IPS-18c (cell line): ENCODE measurements around the gene FIGNL2.

Experiments
- H3K4me3 ChIP-seq: 2 replicates; pipeline ENCODE4 v1.7.0; 2013; ENCODE audit warnings: low read depth, mild to moderate bottlenecking, low read length, moderate library complexity; ENCODE audit not compliant: insufficient read depth
- H3K9me3 ChIP-seq: one replicate; pipeline ENCODE4 v1.6.1; 2013; ENCODE audit warnings: mild to moderate bottlenecking, low read length, moderate library complexity; ENCODE audit not compliant: control insufficient read depth, insufficient read depth

FIGNL2 gene

DNA sequence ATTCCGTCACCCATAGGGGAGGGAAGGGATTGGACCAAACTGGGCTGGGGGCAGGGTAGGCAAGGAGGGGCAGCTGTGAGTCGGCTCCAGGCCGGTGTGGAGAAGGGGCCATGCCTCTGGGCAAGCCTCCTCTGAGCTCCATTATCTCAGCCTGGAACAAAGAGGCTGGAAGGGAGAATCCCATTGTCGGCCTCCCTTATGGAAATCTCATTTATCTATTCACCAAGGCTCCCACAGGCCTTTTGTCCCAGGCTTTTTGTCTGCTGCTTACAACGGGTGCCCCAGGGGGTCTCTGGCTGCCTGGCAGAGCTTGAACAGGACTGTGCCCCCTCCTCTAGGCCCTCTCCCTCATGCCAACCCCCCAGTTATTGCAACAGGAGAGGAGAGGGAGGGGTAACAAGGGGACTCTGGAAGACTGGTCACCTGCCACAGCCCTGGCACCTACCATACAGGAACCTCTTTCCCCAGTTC is 19.5 kb downstream of the FIGNL2 start:
- Histone ChIP-seq H3K4me3 (no peak overlapping the region), H3K9me3 (no peaks in the 10 kb centered on the region)

DNA sequence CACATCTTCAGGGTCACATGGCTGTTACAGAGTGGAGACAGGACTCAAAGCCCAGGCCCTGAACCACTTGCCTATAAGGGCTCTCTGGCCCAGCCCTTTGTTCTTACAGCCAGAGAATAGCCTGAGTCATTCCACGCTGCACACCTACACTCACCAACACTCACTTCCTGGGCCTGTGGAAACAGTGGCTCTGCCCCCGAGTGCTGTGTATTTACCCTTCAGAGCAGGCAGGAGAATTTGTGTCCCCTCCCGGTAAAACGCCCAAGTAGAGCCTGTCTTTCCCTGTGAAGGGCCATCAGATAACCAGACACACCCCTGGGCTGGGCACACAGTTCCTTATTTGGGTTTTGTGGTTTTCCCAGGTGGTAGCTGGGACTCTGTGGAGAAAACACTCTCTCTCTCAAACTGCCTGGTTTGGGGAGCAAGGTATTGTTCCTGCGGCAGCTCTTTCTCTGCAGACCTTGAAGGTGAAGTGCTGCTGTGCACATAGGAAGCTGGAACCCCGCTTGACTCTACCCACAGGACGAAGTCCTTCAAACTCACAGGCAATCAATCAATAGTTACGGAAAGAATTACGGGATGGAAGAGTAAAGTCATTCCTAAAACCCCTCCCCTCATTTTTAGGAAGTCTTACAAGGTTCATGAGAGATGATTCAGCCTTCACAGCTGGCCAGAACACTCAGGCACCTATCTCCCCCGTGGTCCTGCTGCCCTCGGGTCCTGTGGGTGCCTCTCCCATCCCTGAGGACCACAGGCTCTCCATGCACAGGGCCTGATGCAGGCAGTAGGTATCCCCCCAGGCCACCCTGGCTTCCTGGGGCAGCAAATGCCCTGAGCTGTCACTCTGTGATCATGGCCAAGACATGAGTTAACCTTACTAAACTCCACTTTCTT is 20.3 kb downstream of the FIGNL2 start:
- H3K9me3 ChIP-seq: no peaks in the 10 kb centered on the region
- H3K4me3 ChIP-seq: peak overlapping the region; percentile 31; the same call in 1 of the 2 replicates

DNA sequence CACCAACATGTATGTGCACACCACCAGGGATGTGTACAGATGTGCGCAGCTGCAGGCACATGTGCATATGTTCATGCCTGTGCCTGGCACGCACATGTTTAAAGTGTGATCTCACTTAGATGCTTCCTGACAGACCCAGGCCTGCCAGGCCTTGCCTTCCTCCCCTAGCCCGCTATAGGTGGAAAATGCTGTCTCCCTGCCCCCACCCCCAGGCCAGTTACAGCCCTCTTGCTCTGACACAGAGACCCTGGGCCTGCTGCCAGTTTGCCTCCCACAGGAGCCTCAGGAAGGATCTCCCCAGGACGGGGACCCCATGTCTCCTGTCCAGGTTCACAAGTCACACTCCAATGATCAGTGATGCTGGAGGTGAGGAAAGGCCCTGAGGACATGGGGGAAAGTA is 21.6 kb downstream of the FIGNL2 start:
- H3K4me3 ChIP-seq: no peak overlapping the region
- no peaks in the 10 kb centered on the region for H3K9me3 ChIP-seq

DNA sequence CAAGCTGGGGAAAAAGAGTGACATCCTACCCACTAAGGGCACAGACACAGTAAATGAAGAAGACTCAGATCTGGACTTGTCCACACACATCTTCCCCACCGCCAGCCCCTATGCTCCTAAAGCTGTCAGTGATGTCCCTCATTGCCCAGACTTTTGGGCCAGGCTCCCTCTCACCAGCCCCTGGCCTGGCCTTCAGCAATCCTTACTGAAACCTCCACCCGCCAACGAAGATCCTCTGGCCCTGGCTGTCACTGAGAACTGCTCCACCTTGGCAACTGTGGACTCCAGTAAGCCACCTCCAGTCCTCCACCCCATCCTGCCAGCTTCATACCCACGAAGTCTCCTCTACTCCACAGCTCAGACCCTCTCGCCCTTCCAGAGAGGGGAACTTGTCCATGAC is 23.3 kb downstream of the FIGNL2 start:
- H3K4me3 ChIP-seq: no peak overlapping the region
- no peaks in the 10 kb centered on the region for H3K9me3 ChIP-seq

DNA sequence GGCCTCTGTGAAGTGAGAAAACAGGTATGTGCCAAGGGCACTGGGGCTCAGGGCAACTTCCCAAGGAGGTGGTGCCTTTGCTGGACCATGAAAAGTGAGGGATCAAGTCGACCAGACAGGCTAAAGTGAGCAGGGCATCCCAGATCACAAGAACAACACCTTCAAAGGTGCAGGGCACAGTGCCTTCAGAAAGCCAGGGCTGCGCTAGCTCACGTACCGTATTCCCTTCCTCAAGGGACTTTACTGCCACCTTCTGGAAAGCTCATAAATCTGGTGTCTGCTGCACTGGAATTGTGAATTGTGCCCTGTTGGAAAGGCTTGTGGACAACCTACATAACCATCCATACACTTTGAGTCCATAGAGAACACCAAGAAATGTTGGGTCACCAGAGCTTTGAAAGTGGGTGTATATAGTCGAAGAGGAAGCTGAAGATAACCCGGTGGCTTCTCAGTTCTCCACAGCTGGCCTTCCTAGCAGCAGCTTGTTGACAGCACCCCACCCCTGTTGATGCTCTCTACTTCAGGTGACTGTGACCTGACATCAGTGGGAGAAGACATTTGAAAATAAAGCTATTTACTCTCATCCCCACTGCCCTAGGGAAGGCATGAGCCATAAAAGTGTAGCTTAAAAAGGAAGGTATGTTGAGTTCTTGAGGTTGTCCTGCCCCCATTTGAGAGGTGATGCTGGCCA is 24.5 kb downstream of the FIGNL2 start:
- H3K9me3 ChIP-seq: no peaks in the 10 kb centered on the region
- H3K4me3 ChIP-seq: no peak overlapping the region

DNA sequence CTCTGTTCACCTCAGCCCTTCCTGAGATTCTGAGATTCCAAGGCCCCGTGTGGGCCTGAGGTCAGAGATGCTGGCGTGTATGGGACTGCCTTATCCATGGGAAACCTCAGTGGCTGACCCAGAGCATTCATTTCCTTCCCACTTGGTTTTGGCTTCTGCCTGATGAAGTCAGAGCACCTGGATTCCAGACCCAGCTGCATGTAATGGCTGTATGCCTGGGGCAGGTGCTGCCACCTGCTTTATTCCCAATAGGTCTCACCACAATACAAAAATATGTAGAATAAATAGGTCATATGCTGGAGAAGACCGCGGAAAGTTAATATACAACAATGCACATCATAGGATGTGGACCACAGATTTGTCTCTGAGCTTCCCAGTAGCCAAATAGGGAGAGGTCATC is 25.6 kb downstream of the FIGNL2 start:
- Histone ChIP-seq H3K9me3 (no peaks in the 10 kb centered on the region), H3K4me3 (no peak overlapping the region)

DNA sequence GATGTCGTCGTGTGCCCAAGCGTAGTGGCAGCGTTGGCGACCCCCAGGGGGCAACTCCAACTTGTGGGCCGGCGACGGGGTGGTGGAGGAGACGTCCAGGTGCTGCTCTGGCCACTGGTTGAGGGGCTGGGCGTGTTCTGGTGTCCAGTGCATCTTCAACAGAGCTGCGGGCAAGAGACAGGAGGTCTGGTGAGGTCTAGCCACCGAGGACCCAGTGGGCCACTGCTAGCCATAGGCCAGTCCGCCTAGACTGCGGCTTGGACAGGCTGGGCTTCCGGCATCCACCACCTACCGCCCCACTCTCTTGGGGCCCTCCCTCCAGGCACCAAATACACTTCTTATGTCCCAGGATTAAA is 26.3 kb downstream of the FIGNL2 start:
- Histone ChIP-seq H3K4me3 (no peak overlapping the region), H3K9me3 (no peaks in the 10 kb centered on the region)

DNA sequence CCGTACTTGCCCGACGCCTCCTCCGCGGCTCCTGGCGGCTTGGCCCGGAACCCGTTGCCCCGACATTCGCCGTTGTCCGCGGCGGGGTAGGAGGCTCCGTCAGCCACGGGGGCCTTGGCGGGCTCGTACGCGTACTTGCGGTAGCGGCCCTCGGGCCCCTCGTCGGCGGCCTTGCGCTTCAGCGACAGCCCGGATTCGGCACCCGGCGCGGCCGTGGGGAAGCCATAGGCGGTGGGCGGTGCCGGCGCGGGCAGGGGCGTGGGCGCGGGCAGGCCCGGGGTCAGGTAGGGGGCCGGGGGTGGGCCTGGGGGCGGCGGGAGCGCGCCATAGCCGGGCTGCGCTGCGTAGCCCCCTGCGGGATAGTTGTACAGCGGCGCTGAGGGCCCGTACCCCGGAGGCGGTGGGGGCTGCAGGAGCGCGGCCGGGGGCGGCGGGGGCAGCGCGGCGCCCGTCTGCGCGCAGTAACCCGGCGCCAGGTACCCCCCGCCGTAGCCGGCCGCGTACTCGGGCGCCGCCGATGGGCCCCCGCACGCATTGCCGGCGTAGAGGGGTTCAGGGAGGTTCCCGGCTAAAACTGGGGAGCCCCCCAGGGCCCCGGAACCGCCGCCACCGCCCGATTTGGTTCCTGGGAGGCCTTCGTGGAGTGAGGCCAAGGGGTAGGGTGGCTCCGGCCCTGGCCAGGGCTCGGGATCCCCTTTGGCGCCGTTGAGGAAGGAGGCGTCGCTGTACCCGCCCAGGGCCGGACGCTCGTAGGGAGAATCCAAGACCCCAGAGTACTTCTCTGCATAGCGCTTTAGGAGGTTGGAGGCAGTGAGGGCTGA is 26.9 kb downstream of the FIGNL2 start:
- H3K9me3 ChIP-seq: no peaks in the 10 kb centered on the region
- H3K4me3 ChIP-seq: peak overlapping the region; percentile 70

DNA sequence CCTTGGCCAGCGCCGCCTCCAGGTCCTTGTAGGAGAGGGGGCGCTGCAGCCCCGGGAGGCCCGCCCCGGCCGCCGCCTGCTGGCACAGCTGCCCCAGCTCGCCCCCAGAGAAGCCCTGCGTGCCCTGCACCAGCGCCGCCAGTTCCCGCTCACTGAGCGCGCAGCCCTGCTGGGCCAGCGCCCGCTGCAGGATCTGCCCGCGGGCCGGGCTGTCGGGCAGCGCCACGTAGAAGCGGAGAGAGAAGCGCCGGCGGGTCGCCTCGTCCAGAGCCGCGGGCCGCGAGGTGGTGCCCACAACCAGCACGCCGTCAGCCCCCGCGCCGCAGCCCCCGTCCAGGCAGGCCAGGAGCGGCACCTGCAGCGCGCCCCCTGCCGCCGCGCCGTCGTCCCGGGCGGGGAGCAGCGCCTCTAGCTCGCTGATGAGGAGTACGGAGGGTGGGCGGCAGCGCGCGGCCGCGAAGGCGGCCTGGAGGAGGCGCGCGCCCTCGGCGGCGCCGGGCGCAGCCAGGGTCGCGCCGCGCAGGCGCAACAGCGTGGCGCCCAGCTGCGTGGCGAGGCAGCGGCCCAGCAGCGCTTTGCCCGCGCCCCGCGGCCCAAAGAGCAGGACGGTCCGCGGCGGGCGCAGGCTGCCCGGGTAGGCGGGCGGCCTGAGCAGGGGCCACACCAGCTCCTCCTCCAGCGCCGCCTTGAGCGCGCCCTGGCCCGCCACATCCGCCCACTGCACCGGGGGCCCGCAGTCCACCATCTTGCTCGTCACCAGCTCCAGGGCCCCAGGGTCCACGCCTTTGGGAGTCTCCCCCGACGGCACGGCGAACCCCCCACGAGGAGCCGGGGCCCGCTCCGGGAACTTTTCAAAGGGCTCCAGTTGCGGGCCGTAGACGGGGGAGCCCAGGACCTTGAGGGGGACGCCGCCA is 27.7 kb downstream of the FIGNL2 start:
- Histone ChIP-seq H3K4me3 (peak overlapping the region; percentile 70), H3K9me3 (no peaks in the 10 kb centered on the region)

DNA sequence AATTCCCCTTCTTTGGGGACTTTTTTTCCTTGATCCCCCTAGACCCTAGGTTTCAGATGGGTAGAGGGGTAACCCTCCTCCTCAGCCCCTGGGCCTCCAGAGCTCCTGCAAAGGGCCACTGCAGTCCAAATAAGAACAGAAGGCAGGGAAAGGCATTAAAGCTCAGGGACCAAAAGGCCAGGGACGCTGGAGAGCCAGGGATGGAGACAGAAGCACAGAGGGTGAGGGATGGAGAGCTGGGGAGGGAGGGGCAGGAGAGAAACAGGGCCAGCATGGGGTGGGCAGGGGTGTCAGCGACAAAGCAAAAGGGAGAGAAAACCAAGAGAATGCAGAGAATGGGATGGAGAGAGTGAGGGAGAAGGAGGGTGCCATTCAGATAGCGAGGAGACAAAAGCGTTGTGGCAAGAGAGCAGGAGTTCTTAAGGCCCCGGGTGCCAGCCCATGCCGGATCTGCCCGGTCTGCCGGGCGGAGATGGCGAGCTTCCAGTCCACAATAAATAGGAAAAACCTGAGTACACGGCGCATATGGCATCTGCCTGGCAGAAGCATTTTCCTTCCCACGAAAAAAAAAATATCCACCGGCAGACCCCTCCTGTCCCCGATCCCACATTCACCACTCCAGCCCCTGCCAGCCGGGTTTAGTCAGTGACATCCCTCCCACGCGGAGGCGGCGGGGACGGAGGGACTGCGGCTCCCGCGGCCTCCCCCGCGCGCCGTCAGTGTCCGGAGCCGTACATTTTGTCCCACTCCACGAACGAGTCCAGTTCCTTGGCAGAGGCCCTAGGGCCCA is 28.6 kb downstream of the FIGNL2 start:
- H3K4me3 ChIP-seq: peak overlapping the region; percentile 44
- no peaks in the 10 kb centered on the region for H3K9me3 ChIP-seq

DNA sequence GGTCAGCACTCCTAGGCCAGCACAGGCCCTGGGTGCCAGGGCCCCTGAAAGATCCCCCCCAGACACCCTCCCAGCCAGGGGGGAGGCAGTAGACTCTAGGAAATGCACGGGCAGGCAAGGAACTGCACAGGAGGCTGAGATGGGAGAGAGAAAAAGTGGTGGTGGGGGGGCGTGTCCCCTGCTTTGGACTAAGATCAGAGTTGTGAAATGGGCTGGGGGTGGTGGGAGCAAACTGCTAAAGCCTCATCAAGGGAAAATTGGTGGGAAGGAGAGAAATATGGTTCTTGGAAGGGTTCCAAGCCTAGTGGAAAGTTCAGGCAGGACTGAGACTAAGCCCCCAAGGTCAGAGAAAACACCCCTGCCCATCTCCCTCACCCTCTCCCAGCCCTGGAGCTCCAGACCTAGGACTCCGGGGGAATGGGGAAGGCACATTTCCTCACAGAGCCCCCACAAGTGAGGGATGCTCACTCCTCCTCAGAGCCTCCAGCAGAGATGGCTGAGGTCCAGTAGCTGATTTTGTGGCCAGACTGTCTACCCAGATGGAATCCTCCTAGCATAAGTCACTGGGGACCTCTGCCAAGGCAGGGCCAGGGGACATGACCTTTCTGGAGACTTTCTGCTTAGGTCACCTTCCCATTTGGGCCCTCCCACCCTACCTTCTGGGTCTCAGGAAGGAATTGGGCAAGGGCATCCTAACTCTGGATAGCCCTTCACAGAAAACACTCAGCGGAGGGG is 29.8 kb downstream of the FIGNL2 start:
- Histone ChIP-seq H3K4me3 (no peak overlapping the region), H3K9me3 (no peaks in the 10 kb centered on the region)

DNA sequence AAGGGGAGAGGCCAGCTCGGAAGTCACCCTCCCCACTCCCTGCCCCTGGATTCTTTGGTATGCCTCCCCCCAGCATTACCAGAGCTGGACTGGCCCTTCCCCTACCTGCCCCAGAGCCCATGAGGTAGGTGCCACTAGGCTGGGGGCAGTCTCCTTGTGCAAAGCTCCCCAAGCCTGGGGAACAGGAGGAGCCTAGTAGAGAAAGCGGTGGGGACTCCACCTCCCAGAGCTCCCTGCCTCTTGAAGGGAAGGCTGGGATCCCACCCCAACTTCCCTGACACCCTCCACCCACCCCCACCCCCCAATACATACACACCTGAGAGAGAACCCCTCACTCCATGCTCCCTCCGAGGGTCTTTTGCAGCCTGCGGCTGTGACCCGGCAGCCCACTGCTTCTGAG is 30.4 kb downstream of the FIGNL2 start:
- Histone ChIP-seq H3K9me3 (no peaks in the 10 kb centered on the region), H3K4me3 (no peak overlapping the region)

DNA sequence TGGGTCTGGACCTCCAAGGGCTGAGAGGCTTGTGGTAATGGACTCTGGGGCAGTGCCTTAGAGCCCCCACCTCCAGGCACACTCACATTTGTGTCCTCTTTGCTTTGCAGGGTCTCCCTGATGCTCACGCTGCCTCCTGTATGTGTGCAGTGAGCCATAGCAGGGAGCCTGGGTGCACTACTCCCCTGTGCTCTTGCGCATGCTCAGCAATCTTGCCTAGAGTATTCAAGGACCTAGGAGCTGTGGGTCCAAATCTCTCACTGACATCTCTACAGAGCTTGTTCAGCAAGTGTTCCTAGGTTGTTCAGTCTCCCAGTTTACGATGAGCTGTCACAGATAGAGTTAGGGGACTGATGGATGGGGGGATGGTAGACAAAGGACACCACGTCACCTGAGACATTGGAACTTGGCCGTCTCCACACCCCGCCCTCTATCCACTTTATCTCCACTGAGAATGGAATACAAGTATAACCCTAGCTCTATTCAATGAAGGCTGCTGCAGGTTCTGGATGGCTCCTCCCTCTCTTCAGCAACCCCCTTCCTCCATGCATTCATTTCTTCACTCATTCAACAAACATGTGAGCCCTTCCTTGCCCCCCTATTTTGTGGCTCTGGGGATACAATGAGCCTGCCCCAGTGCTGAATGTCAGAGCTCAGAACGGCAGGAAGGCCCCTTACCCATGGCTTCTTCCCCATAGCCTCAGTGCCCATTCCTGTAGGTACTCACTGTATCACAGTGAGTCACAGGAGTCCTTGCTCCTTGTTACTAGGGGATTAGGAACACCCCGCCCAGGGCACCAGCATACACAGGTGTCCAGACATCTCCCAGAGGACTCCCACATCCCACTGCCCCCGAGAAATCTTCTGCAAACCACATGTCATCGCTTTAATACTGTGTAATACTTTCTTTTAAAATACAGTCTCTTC is 31.2 kb downstream of the FIGNL2 start:
- no peaks in the 10 kb centered on the region for H3K9me3 ChIP-seq

DNA sequence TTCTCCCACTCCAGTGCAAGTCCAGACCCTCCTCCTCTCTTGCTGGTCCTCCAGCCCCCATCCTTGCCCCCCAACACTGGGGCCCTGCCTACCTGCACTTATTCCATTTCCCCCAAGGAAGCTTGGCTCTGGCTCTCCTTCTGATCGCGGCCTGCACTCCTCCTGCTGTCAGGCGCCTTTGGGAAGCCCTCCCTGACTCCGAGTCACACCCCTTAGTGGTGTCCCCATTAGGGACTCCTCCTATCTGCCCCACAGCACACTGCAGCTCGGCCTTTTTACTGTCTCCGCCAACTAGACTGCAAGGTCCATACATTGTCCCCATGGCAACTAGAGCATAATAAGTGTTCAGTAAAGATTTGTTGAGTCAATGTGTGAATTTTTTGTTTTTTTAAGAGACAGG is 32.9 kb downstream of the FIGNL2 start:
- Histone ChIP-seq H3K4me3 (no peak overlapping the region), H3K9me3 (no peaks in the 10 kb centered on the region)

More for the DNA sequence above, 31.2 kb downstream of the FIGNL2 start:
- H3K4me3 ChIP-seq: no peak overlapping the region
